K562 (cell line): ENCODE results near the gene EFNA2. TPM values are rescaled to one million over a fixed set of nuclear protein-coding genes. Genes with fewer than 3 reads are reported as not detected.

Source experiments
- ATAC-seq: fragments of 200-7000 bp; cut with Tn5 transposase; 3 replicates; pipeline ENCODE4 v1.9.1; 2020; ENCODE audit warnings: moderate library complexity
- BruUV-seq: library from RNA; stranded (reverse); fragments of 400-500 nt; replicated peaks from 2 replicates; lab custom pipeline; 2021; lab: Mats Ljungman, UMichigan
- CTCF ChIA-PET: fragments of 300-600 bp; formaldehyde crosslinking; extraction: SDS; loops from one replicate; lab custom pipeline; 2021; ENCODE audit warnings: low intra/inter-chr PET ratio; lab: Yijun Ruan, JAX
- POLR2A ChIA-PET: fragments of 300-600, 350-650 bp; sonication (Branson Sonifier 250); formaldehyde crosslinking; extraction: SDS; loops from one replicate; lab custom pipeline; 2021; ENCODE audit warnings: antibody characterized with exemption, inconsistent platforms; lab: Yijun Ruan, JAX
- DNase-seq, 4 experiments: peaks; one replicate each; pipeline versions ENCODE4 v3.0.0 to v3.0.0-alpha.2; 2011 to 2018; ENCODE audit warnings: low spot score in 3 of 4, mixed read lengths in 3 of 4; ENCODE audit errors: extremely low read depth in 1 of 4
- FAIRE-seq: peaks from 2 replicates; lab custom pipeline; 2011; peaks lifted over from hg19 to GRCh38; lab: Jason Lieb, UNC
- H2AFZ ChIP-seq: 2 replicates; pipeline ENCODE4 v1.6.0; 2011; ENCODE audit warnings: low read depth, low read length, control low read depth, inconsistent platforms
- H3K27ac ChIP-seq: fragments of 200-600 bp; 3 replicates; pipeline ENCODE4 v1.8.0; 2011; ENCODE audit warnings: low read depth, mild to moderate bottlenecking, control low read depth, inconsistent platforms, low read length, moderate library complexity, mixed read lengths; ENCODE audit errors: extremely low read depth
- H3K27me3 ChIP-seq, 2 experiments: fragments of 300-600 bp in 1 of 2; 2 replicates in 1 of 2; 3 replicates in 1 of 2; pipeline versions ENCODE4 v1.6.0 to v1.8.0; 2011; ENCODE audit warnings: inconsistent platforms in 2 of 2, low read length in 2 of 2, mild to moderate bottlenecking in 1 of 2, mixed read lengths in 1 of 2, moderate library complexity in 1 of 2; ENCODE audit not compliant: control insufficient read depth in 2 of 2, insufficient read depth in 2 of 2
- H3K36me3 ChIP-seq: fragments of 300-600 bp; 3 replicates; pipeline ENCODE4 v1.8.0; 2011; ENCODE audit warnings: mild to moderate bottlenecking, low read length, inconsistent platforms; ENCODE audit not compliant: control insufficient read depth, insufficient read depth
- H3K4me1 ChIP-seq, 2 experiments: fragments of 200-600 bp in 1 of 2; replicated peaks in 1 of 2; 2 replicates in 1 of 2; 3 replicates in 1 of 2; pipeline versions ENCODE4 v1.5.1 to v1.8.0; 2011; ENCODE audit warnings: inconsistent platforms in 2 of 2, low read length in 2 of 2, mild to moderate bottlenecking in 1 of 2, mixed read lengths in 1 of 2, moderate library complexity in 1 of 2; ENCODE audit not compliant: control insufficient read depth in 2 of 2, insufficient read depth in 2 of 2
- H3K4me2 ChIP-seq: 2 replicates; pipeline ENCODE4 v1.6.1; 2011; ENCODE audit warnings: low read length, control low read depth, inconsistent platforms, mixed read lengths; ENCODE audit not compliant: insufficient read depth
- H3K4me3 ChIP-seq: fragments of 200-600 bp; sonication (generic), shearing (Covaris generic); 2 replicates; pipeline ENCODE4 v1.5.1; 2016; ENCODE audit warnings: control low read depth, inconsistent platforms
- H3K79me2 ChIP-seq: fragments of 200-600 bp; 3 replicates; pipeline ENCODE4 v1.8.0; 2011; ENCODE audit warnings: low read length, inconsistent platforms; ENCODE audit not compliant: control insufficient read depth, insufficient read depth
- H3K9ac ChIP-seq, 2 experiments: 2 replicates each; pipeline versions ENCODE4 v1.6.0 to v1.6.1; 2011; ENCODE audit warnings: low read depth in 2 of 2, low read length in 2 of 2, control low read depth in 1 of 2, inconsistent platforms in 1 of 2, mild to moderate bottlenecking in 1 of 2, mixed read lengths in 1 of 2; ENCODE audit not compliant: insufficient read depth in 1 of 2
- H3K9me1 ChIP-seq: one replicate; pipeline ENCODE4 v1.6.0; 2011; ENCODE audit warnings: inconsistent platforms, mild to moderate bottlenecking, low read length, moderate library complexity; ENCODE audit not compliant: control insufficient read depth, insufficient read depth
- H3K9me3 ChIP-seq: replicated peaks from 2 replicates; pipeline ENCODE4 v1.5.1; 2011; ENCODE audit warnings: low read depth, low read length, inconsistent platforms; ENCODE audit not compliant: control insufficient read depth, insufficient read depth
- H4K20me1 ChIP-seq: replicated peaks from 2 replicates; pipeline ENCODE4 v1.6.1; 2011; ENCODE audit warnings: low read length, inconsistent platforms, mixed read lengths; ENCODE audit not compliant: control insufficient read depth, insufficient read depth
- ETS2 ChIP-seq: IDR thresholded peaks from 2 replicates; pipeline ENCODE4 v1.6.1; 2016; ENCODE audit warnings: borderline replicate concordance, missing genetic modification characterization, mild to moderate bottlenecking, moderate library complexity, missing compliant biosample characterization; ENCODE audit not compliant: poor library complexity, severe bottlenecking
- HCFC1 ChIP-seq: IDR thresholded peaks from 2 replicates; pipeline ENCODE4 v1.6.1; 2012; ENCODE audit warnings: low read depth, low read length, improper control_type of control experiment
- HNRNPL ChIP-seq: fragments of 200-400 bp; formaldehyde crosslinking; IDR thresholded peaks from 2 replicates; pipeline ENCODE4 v1.6.1; 2017; ENCODE audit warnings: low read depth, mild to moderate bottlenecking, low read length
- HOMEZ ChIP-seq: fragments of 250-450 bp; sonication (Bioruptor Pico); IDR thresholded peaks from 2 replicates; pipeline ENCODE4 v1.4.0; 2020; ENCODE audit warnings: mild to moderate bottlenecking, moderate library complexity
- MYC ChIP-seq, 2 experiments: fragments of 250-450 bp in 1 of 2; sonication (Bioruptor Pico) in 1 of 2; IDR thresholded peaks; 2 replicates each; pipeline versions ENCODE4 v1.5.1 to v1.6.1; 2012 to 2021; ENCODE audit warnings: low read depth in 2 of 2, borderline replicate concordance in 1 of 2, improper control_type of control experiment in 1 of 2, low read length in 1 of 2, mild to moderate bottlenecking in 1 of 2, moderate library complexity in 1 of 2
- NFE2L1 ChIP-seq: fragments of 450-650 bp; IDR thresholded peaks from 2 replicates; pipeline ENCODE4 v1.6.1; 2016; ENCODE audit warnings: missing genetic modification characterization, low read depth, mild to moderate bottlenecking, missing compliant biosample characterization, moderate library complexity, borderline replicate concordance
- NRF1 ChIP-seq, 2 experiments: fragments of 450-650 bp; IDR thresholded peaks in 1 of 2; conservative IDR thresholded peaks in 1 of 2; 2 replicates each; pipeline ENCODE4 v1.6.1; 2014; ENCODE audit warnings: mild to moderate bottlenecking in 2 of 2
- RBFOX2 ChIP-seq: fragments of 200-400 bp; formaldehyde crosslinking; IDR thresholded peaks from 2 replicates; pipeline ENCODE4 v1.6.1; 2017; ENCODE audit warnings: low read depth, mild to moderate bottlenecking, low read length, moderate library complexity
- RCOR1 ChIP-seq, 2 experiments: IDR thresholded peaks; 2 replicates each; pipeline ENCODE4 v1.6.1; 2012; ENCODE audit warnings: low read depth in 2 of 2, low read length in 2 of 2, borderline replicate concordance in 1 of 2, improper control_type of control experiment in 1 of 2
- TAF1 ChIP-seq: IDR thresholded peaks from 2 replicates; pipeline ENCODE4 v1.6.1; 2011; ENCODE audit warnings: mild to moderate bottlenecking, low read length, moderate library complexity; ENCODE audit not compliant: insufficient read depth, control insufficient read depth, severe bottlenecking; ENCODE audit errors: extremely low read depth
- TBP ChIP-seq: optimal IDR thresholded peaks from 2 replicates; pipeline ENCODE3; 2011; ENCODE audit warnings: low read depth, low read length, improper control_type of control experiment
- YY1 ChIP-seq, 3 experiments: IDR thresholded peaks; 2 replicates each; pipeline ENCODE4 v1.6.1; 2011; ENCODE audit warnings: low read length in 2 of 3, mild to moderate bottlenecking in 2 of 3, moderate library complexity in 2 of 3, borderline replicate concordance in 1 of 3, control low read depth in 1 of 3, low read depth in 1 of 3; ENCODE audit not compliant: insufficient read depth in 3 of 3, insufficient replicate concordance in 2 of 3, control insufficient read depth in 1 of 3, insufficient read length in 1 of 3; ENCODE audit errors: extremely low read depth in 1 of 3
- ZBTB1 ChIP-seq: sonication (generic); formaldehyde crosslinking; IDR thresholded peaks from 2 replicates; pipeline ENCODE4 v1.8.1; 2023; ENCODE audit warnings: missing genetic modification reagents, low read depth, mild to moderate bottlenecking, borderline replicate concordance
- ZFX ChIP-seq: sonication (generic); formaldehyde crosslinking; IDR thresholded peaks from 2 replicates; pipeline ENCODE4 v1.8.0; 2022; ENCODE audit warnings: mild to moderate bottlenecking, missing genetic modification reagents, moderate library complexity
- ZNF133 ChIP-seq: fragments of 250-450 bp; sonication (Bioruptor Pico); IDR thresholded peaks from 2 replicates; pipeline ENCODE4 v1.4.0; 2020; ENCODE audit warnings: mild to moderate bottlenecking
- ZNF143 ChIP-seq: sonication (generic); formaldehyde crosslinking; IDR thresholded peaks from 2 replicates; pipeline ENCODE4 v1.9.0; 2022; ENCODE audit warnings: mild to moderate bottlenecking, missing genetic modification reagents
- ZNF282 ChIP-seq: sonication (generic); formaldehyde crosslinking; IDR thresholded peaks from 2 replicates; pipeline ENCODE4 v1.8.1; 2023; ENCODE audit warnings: missing genetic modification reagents
- ZNF507 ChIP-seq: conservative IDR thresholded peaks from 2 replicates; pipeline ENCODE4 v1.6.1; 2017; ENCODE audit warnings: missing genetic modification characterization, missing compliant biosample characterization
- WGBS: fragments of 100-300 bp; shearing (Covaris generic); methylation state at CpG from one replicate; pipeline ENCODE4 v1.1.6; 2016; ENCODE audit warnings: low coverage, mixed read lengths; ENCODE audit not compliant: insufficient coverage; ENCODE audit errors: missing lambda C conversion rate; 5-methylcytosine and 5-hydroxymethylcytosine counted together
- in situ Hi-C: fragments of 300-500 bp; cut with MboI; formaldehyde crosslinking; loops from 4 replicates; pipeline ENCODE4 v1.15.0; 2018; ENCODE audit warnings: inconsistent platforms, mixed read lengths
- intact Hi-C: fragments of 100-400 bp; cut with micrococcal nuclease; formaldehyde crosslinking; loops from 2 replicates; pipeline ENCODE4 v1.14.2; 2022
- polyA plus RNA-seq, 8 experiments: library from polyadenylated mRNA; depleted of rRNA in 4 of 8; stranded (reverse) in 5 of 8; unstranded in 3 of 8; fragments of >200 nt; fragmentation: Nextera tagmentation in 2 of 8; fragmentation: Illumina TruSeq in 1 of 8; extraction: Ambion mirVana in 2 of 8; extraction: Trizol in 1 of 8; gene quantifications; 2 replicates each; pipeline versions ENCODE4 v1.2.1 to v1.2.3, GENCODE V29; 2011 to 2014; ENCODE audit warnings: inconsistent platforms in 1 of 8, missing spikeins in 1 of 8
- total RNA-seq, 7 experiments: library from RNA; depleted of rRNA in 6 of 7; stranded (reverse); fragments of >200 nt in 6 of 7; fragmentation: Illumina TruSeq in 2 of 7; extraction: Trizol in 2 of 7; gene quantifications; 2 replicates each; pipeline versions ENCODE4 v1.2.1 to v1.2.3, GENCODE V29; 2011 to 2021; ENCODE audit warnings: low replicate concordance in 1 of 7

EFNA2 gene
- total and polyA plus RNA-seq, 9 of the 15 experiments (the other 6 are each of a cell fraction or from before 2014, with no cell fraction given) = 0.11 to 0.44 (median 0.15) TPM; not detected in 6

DNA sequence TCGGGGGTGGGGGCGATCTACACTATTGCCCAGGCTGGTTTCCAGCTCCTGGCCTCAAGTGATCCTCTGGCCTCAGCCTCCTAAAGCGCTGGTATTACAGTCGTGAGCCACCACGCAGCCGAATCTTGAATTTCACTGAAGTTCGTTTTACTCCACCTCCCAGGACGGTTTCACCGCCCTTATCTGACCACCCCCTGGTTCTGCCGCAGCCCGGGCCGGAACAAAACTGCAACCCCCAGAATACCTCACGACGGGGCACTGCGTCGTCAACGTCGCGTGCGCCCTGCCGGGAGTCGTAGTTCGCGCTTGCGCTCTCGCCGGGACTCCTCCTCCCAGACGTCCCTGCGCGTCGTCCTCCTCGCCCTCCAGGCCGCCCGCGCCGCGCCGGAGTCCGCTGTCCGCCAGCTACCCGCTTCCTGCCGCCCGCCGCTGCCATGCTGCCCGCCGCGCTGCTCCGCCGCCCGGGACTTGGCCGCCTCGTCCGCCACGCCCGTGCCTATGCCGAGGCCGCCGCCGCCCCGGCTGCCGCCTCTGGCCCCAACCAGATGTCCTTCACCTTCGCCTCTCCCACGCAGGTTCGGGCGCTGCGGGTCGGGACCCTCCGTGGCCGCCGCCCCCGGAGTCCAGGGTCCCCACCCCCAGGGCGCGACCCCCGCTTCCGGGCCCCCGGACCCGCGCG, 44.1 kb upstream of the EFNA2 start, which contains the start of gene ATP5F1D:
Gene ATP5F1D (plus strand): TSS at position 335 of the 679 bp plus-strand sequence. CDS start 100 bp downstream, at position 435.
- ATAC-seq (peak; percentile 73), FAIRE-seq (peak; percentile 98), DNase-seq (peak; percentile 74 to 98 (median 86))
- POLR2A ChIA-PET = interaction anchor here (0.6 to 5.6 kb wide), 7 partner anchors 10 to 751 kb away, joined by 3 to 90 read pairs (median 3); partner anchors contain the start of gene CIRBP
- CTCF ChIA-PET = interaction anchor here (3.1 to 4.8 kb wide), 3 partner anchors 26 to 320 kb away, joined by 21 to 51 read pairs (median 29); no protein-coding TSS in a partner anchor
- peaks cover 38% of the 10 kb centered on the region; the same call in 2 of the 3 replicates for H3K36me3 ChIP-seq
- peak within 1 kb of the TSS; percentile 96 for H3K4me2 ChIP-seq
- H3K4me3 ChIP-seq = peak within 1 kb of the TSS; percentile 100
- peak within 1 kb of the TSS; percentile 69 for H2AFZ ChIP-seq
- H3K79me2 ChIP-seq = peaks cover 50% of the 10 kb centered on the region
- peaks cover 49 to 98% of the 10 kb centered on the region in 2 experiments for H3K4me1 ChIP-seq
- under 1% methylated on average over 61 of the region's 79 CpGs for WGBS
- intact Hi-C loops = loop anchor here (2.0 to 5.0 kb wide), 2 partner anchors 129 to 379 kb away; no protein-coding TSS in a partner anchor
- peak within 1 kb of the TSS; percentile 86 to 98 for H3K9ac ChIP-seq
- H4K20me1 ChIP-seq = 0 out of 2 replicates have a peak, but pooled peaks cover 5% of the 10 kb centered on the region
- no TSS peak for BruUV-seq
- H3K9me1 ChIP-seq = peaks cover 4% of the 10 kb centered on the region
- H3K9me3 ChIP-seq = no peaks in the 10 kb centered on the region
- peak within 1 kb of the TSS; percentile 89 for H3K27ac ChIP-seq
- in situ Hi-C loops = loop anchor here (5.0 to 25.0 kb wide), 2 partner anchors 319 to 479 kb away; partner anchors contain the start of gene MISP
- no peaks in the 10 kb centered on the region for H3K27me3 ChIP-seq
- TF ChIP-seq MYC (IDR thresholded peaks at IDR 0.05; ENCODE audit: low read depth, low read length) (peak; percentile 50; the same call in 1 of the 2 replicates), MYC (CRISPR knock-in tag; IDR thresholded peaks at IDR 0.05; ENCODE audit: borderline replicate concordance, low read depth) (no peak), ZBTB1 (no peak), ZNF133 (CRISPR knock-in tag) (no peak), TAF1 (peak; percentile 57), HNRNPL (peak; percentile 47; the same call in 1 of the 2 replicates), ZNF282 (CRISPR knock-in tag) (no peak), NRF1 (conservative IDR thresholded peaks at IDR 0.05 in 1 of 2, IDR thresholded peaks at IDR 0.05 in 1 of 2) (peak; percentile 88 to 91), RCOR1 (IDR thresholded peaks at IDR 0.05; ENCODE audit: borderline replicate concordance in 1 of 2, low read depth in 2 of 2, low read length in 2 of 2) (peak in 1 of 2 experiments; percentile 56; a peak in 2 of 4 replicates), ETS2 (tag) (no peak), ZNF507 (tag) (no peak), YY1 (IDR thresholded peaks at IDR 0.05; ENCODE audit: borderline replicate concordance in 1 of 3, control insufficient read depth in 1 of 3, extremely low read depth in 1 of 3, insufficient read depth in 3 of 3, insufficient read length in 1 of 3, insufficient replicate concordance in 2 of 3, low read depth in 1 of 3, low read length in 2 of 3) (peak in 2 of 3 experiments; percentile 58 to 61), HOMEZ (no peak), NFE2L1 (tag) (no peak), TBP (peak; percentile 70), RBFOX2 (peak; percentile 87), ZFX (CRISPR knock-in tag) (peak; percentile 63), HCFC1 (peak; percentile 100), ZNF143 (peak; percentile 93)
